ENCODE measurements around the gene ADGRF1.

DNA sequence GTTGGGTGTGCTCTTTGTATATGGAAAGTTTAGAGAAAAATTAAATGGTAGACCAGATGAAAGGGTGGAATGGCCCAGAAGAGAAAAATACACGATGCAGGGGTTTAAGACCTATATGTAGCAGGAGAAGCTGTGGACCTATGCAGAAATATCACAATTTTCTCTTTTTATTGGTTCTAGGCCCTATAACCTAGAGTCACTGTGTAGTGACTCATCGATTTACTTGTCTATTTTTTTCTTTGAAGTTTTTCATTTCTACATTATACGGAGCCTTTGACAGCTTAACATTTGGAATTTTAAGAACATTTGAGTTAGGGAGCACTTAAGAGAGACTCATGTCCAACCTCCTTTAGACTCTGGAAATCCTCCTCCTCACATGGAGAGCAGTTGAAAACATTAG lies 28.3 kb upstream of the ADGRF1 start:
- no peak for TF ChIP-seq POLR2A (IDR thresholded peaks at IDR 0.05)
- TF ChIP-seq, protein P1, sequence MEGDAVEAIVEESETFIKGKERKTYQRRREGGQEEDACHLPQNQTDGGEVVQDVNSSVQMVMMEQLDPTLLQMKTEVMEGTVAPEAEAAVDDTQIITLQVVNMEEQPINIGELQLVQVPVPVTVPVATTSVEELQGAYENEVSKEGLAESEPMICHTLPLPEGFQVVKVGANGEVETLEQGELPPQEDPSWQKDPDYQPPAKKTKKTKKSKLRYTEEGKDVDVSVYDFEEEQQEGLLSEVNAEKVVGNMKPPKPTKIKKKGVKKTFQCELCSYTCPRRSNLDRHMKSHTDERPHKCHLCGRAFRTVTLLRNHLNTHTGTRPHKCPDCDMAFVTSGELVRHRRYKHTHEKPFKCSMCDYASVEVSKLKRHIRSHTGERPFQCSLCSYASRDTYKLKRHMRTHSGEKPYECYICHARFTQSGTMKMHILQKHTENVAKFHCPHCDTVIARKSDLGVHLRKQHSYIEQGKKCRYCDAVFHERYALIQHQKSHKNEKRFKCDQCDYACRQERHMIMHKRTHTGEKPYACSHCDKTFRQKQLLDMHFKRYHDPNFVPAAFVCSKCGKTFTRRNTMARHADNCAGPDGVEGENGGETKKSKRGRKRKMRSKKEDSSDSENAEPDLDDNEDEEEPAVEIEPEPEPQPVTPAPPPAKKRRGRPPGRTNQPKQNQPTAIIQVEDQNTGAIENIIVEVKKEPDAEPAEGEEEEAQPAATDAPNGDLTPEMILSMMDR (IDR thresholded peaks at IDR 0.05), result no peak
- no peak for TF ChIP-seq POLR2AphosphoS5 (IDR thresholded peaks at IDR 0.05)
- no peak for TF ChIP-seq EP300 (IDR thresholded peaks at IDR 0.05)

Data from stomach (tissue), 4 donors.